ENCODE data around the gene MINDY4.

Gene MINDY4

GRCh38 chr7:30877015-30877769, 106.0 kb downstream of the MINDY4 start:
- Mint-ChIP-seq H3K4me3 (no peak overlapping the region), H3K36me3 (peaks cover 3% of the 10 kb centered on the region), H3K9me3 (no peaks in the 10 kb centered on the region), H3K27ac (no peak overlapping the region), H3K27me3 (no peaks in the 10 kb centered on the region), H3K4me1 (no peaks in the 10 kb centered on the region)

- Mint-ChIP-seq H3K27ac (no peak overlapping the region), H3K36me3 (peaks cover 3% of the 10 kb centered on the region), H3K4me1 (no peaks in the 10 kb centered on the region), H3K27me3 (no peaks in the 10 kb centered on the region), H3K9me3 (no peaks in the 10 kb centered on the region), H3K4me3 (no peak overlapping the region)
Observed at GRCh38 chr7:30877993-30878392, 106.8 kb downstream of the MINDY4 start.

GRCh38 chr7:30879139-30880124, 108.2 kb downstream of the MINDY4 start:
- Mint-ChIP-seq H3K27me3 (no peaks in the 10 kb centered on the region), H3K36me3 (peaks cover 3% of the 10 kb centered on the region), H3K4me3 (no peak overlapping the region), H3K9me3 (no peaks in the 10 kb centered on the region), H3K4me1 (no peaks in the 10 kb centered on the region), H3K27ac (no peak overlapping the region)

GRCh38 chr7:30880125-30880720, 109.0 kb downstream of the MINDY4 start:
- Mint-ChIP-seq H3K27ac (no peak overlapping the region), H3K27me3 (no peaks in the 10 kb centered on the region), H3K4me1 (no peaks in the 10 kb centered on the region), H3K9me3 (no peaks in the 10 kb centered on the region), H3K4me3 (no peak overlapping the region), H3K36me3 (peaks cover 2% of the 10 kb centered on the region)

- Mint-ChIP-seq H3K9me3 (no peaks in the 10 kb centered on the region), H3K36me3 (no peaks in the 10 kb centered on the region), H3K27me3 (no peaks in the 10 kb centered on the region), H3K27ac (no peak overlapping the region), H3K4me3 (no peak overlapping the region), H3K4me1 (no peaks in the 10 kb centered on the region)
Observed at GRCh38 chr7:30880941-30881340, 109.7 kb downstream of the MINDY4 start.

GRCh38 chr7:30881448-30881847, 110.2 kb downstream of the MINDY4 start:
- H3K9me3 Mint-ChIP-seq = no peaks in the 10 kb centered on the region
- no peak overlapping the region for H3K27ac Mint-ChIP-seq
- H3K4me1 Mint-ChIP-seq = no peaks in the 10 kb centered on the region
- H3K36me3 Mint-ChIP-seq = no peaks in the 10 kb centered on the region
- no peak overlapping the region for H3K4me3 Mint-ChIP-seq
- no peaks in the 10 kb centered on the region for H3K27me3 Mint-ChIP-seq

GRCh38 chr7:30884881-30885280, 113.7 kb downstream of the MINDY4 start:
- Mint-ChIP-seq H3K36me3 (no peaks in the 10 kb centered on the region), H3K27me3 (no peaks in the 10 kb centered on the region), H3K4me1 (no peaks in the 10 kb centered on the region), H3K9me3 (no peaks in the 10 kb centered on the region), H3K27ac (no peak overlapping the region), H3K4me3 (no peak overlapping the region)

- Mint-ChIP-seq H3K27ac (no peak overlapping the region), H3K4me1 (no peaks in the 10 kb centered on the region), H3K36me3 (no peaks in the 10 kb centered on the region), H3K4me3 (no peak overlapping the region), H3K9me3 (peaks cover 6% of the 10 kb centered on the region), H3K27me3 (no peaks in the 10 kb centered on the region)
Observed at GRCh38 chr7:30886608-30887011, 115.4 kb downstream of the MINDY4 start.

GRCh38 chr7:30887464-30887872, 116.3 kb downstream of the MINDY4 start:
- Mint-ChIP-seq H3K36me3 (no peaks in the 10 kb centered on the region), H3K4me1 (no peaks in the 10 kb centered on the region), H3K27ac (no peak overlapping the region), H3K27me3 (no peaks in the 10 kb centered on the region), H3K4me3 (no peak overlapping the region), H3K9me3 (peaks cover 6% of the 10 kb centered on the region)

- no peaks in the 10 kb centered on the region for H3K36me3 Mint-ChIP-seq
- H3K27me3 Mint-ChIP-seq = peaks cover under 1% of the 10 kb centered on the region
- H3K4me1 Mint-ChIP-seq = no peaks in the 10 kb centered on the region
- no peak overlapping the region for H3K4me3 Mint-ChIP-seq
- H3K27ac Mint-ChIP-seq = no peak overlapping the region
- H3K9me3 Mint-ChIP-seq = peaks cover 6% of the 10 kb centered on the region
Observed at GRCh38 chr7:30888747-30889146, 117.5 kb downstream of the MINDY4 start.

- Mint-ChIP-seq H3K27me3 (peaks cover 1% of the 10 kb centered on the region), H3K4me3 (no peak overlapping the region), H3K36me3 (no peaks in the 10 kb centered on the region), H3K4me1 (no peaks in the 10 kb centered on the region), H3K9me3 (peaks cover 6% of the 10 kb centered on the region), H3K27ac (no peak overlapping the region)
Observed at GRCh38 chr7:30890226-30890625, 119.0 kb downstream of the MINDY4 start.

- H3K27me3 Mint-ChIP-seq = peaks cover 2% of the 10 kb centered on the region
- H3K4me3 Mint-ChIP-seq = no peak overlapping the region
- H3K9me3 Mint-ChIP-seq = peaks cover 6% of the 10 kb centered on the region
- no peaks in the 10 kb centered on the region for H3K4me1 Mint-ChIP-seq
- no peaks in the 10 kb centered on the region for H3K36me3 Mint-ChIP-seq
- H3K27ac Mint-ChIP-seq = no peak overlapping the region
Observed at GRCh38 chr7:30893357-30893756, 122.1 kb downstream of the MINDY4 start.

GRCh38 chr7:30894009-30894408, 122.8 kb downstream of the MINDY4 start:
- Mint-ChIP-seq H3K27me3 (peaks cover 2% of the 10 kb centered on the region), H3K9me3 (peaks cover 6% of the 10 kb centered on the region), H3K4me3 (no peak overlapping the region), H3K36me3 (no peaks in the 10 kb centered on the region), H3K27ac (no peak overlapping the region), H3K4me1 (no peaks in the 10 kb centered on the region)

- Mint-ChIP-seq H3K27me3 (peaks cover 2% of the 10 kb centered on the region), H3K36me3 (no peaks in the 10 kb centered on the region), H3K4me1 (no peaks in the 10 kb centered on the region), H3K9me3 (peaks cover 6% of the 10 kb centered on the region), H3K27ac (no peak overlapping the region), H3K4me3 (no peak overlapping the region)
Observed at GRCh38 chr7:30894866-30895605, 123.8 kb downstream of the MINDY4 start.

- no peaks in the 10 kb centered on the region for H3K4me1 Mint-ChIP-seq
- H3K27ac Mint-ChIP-seq = no peak overlapping the region
- no peak overlapping the region for H3K4me3 Mint-ChIP-seq
- H3K27me3 Mint-ChIP-seq = peaks cover 2% of the 10 kb centered on the region
- H3K9me3 Mint-ChIP-seq = no peaks in the 10 kb centered on the region
- H3K36me3 Mint-ChIP-seq = no peaks in the 10 kb centered on the region
Observed at GRCh38 chr7:30896036-30896435, 124.8 kb downstream of the MINDY4 start.
